NCI-H1436 treated with DMSO at 0.1 percent for 48 hours (cell line): Measurements from ENCODE around the gene NRARP.

ENCODE experiments used
- DNase-seq: peaks from one replicate; lab custom pipeline; 2025; lab: John Stamatoyannopoulos, UW

The NRARP gene

GRCh38 chr9:137297966-137298365, 4.1 kb downstream of the NRARP start:
- no peak for DNase-seq

- DNase-seq, result no peak
These were observed 5.1 kb downstream of the NRARP start for GRCh38 chr9:137296670-137297664.

- DNase-seq, result no peak
These were observed 6.0 kb downstream of the NRARP start for GRCh38 chr9:137295849-137296669.

- DNase-seq, result no peak
These were observed 6.7 kb downstream of the NRARP start for GRCh38 chr9:137295238-137295811.

GRCh38 chr9:137294681-137295237, 7.3 kb downstream of the NRARP start:
- no peak for DNase-seq

- DNase-seq, result no peak
These were observed 7.9 kb downstream of the NRARP start for GRCh38 chr9:137294091-137294680.

- no peak for DNase-seq
These were observed 8.5 kb downstream of the NRARP start for GRCh38 chr9:137293482-137294090.

GRCh38 chr9:137293094-137293481, 9.0 kb downstream of the NRARP start:
- DNase-seq, result no peak

GRCh38 chr9:137286975-137287383, 15.1 kb downstream of the NRARP start:
- DNase-seq, result no peak

- no peak for DNase-seq
These were observed 20.5 kb downstream of the NRARP start for GRCh38 chr9:137281345-137282116.

- no peak for DNase-seq
These were observed 21.4 kb downstream of the NRARP start for GRCh38 chr9:137280474-137281344.

- no peak for DNase-seq
These were observed 22.2 kb downstream of the NRARP start for GRCh38 chr9:137279741-137280473.

- DNase-seq, result no peak
These were observed 23.1 kb downstream of the NRARP start for GRCh38 chr9:137278721-137279711.

- DNase-seq, result no peak
These were observed 23.9 kb downstream of the NRARP start for GRCh38 chr9:137278061-137278701.

- DNase-seq, result no peak
These were observed 24.6 kb downstream of the NRARP start, which contains the start of gene TOR4A for GRCh38 chr9:137277329-137278041. Gene TOR4A (plus strand): TSS chr9:137277726. CDS start chr9:137278690, 964 bp downstream.
